Left hindlimb (tissue), 1 donor: ENCODE results near the gene UQCC3.
"Not testable (repeated sequence)": the region's sequence is repeated elsewhere in the genome, so short reads cannot be mapped to it uniquely, and the experiment has no call there.

Experiments
- DNase-seq: peaks from one replicate; pipeline ENCODE4 v3.0.0-alpha.2; 2018

The UQCC3 gene

DNA sequence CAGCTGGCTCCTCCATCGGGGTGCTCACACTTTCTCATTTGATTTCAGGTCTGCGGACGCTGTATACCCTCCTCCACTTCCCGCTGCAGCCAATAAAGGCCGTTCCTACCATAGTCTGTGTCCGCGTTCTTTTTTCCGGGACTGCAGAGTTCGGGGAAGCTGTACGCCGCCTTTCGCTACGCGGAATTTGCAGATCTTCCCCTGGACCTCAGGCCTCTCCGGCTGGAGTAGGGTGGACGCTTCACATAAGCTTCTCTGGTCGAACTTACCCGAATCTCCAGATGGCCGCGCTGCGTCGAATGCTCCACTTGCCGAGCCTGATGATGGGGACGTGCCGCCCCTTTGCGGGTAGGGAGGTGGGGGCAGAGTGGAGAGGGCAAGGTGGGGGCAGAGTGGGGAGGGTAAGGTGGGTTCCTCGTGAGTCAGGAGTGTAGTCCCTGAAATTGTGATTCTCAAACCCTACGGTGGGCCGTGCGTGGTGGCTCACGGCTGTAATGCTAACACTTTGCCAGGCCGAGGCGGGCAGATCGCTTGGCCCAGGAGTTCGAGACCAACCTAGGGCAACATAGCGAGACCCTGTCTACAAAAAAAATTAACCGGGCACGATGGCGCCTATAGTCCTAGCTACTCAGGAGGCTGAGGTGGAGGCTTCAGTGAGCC is 5.7 kb upstream of the UQCC3 start:
- peak; percentile 74 for DNase-seq

- DNase-seq, result no peak
Measured at GRCh38 chr11:62666259-62666926, 5.1 kb upstream of the UQCC3 start.

DNA sequence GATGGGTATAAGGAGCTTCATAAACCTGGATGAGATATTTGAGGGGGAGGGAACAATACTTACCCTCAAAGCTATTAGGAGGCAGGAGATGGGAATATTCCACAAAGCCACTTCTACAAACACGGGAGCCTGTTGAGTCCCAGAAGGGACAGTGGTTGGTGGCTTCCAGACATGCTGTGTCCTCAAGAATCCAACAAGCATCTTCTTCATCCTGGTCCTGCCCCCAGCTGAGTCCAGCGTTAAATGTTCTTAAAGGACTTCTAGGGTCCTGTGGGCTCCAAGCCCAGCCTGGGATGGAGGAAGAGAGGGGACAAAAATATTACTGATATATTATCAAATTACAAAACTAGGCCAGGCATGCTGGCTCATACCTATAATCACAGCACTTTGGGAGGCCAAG is 4.0 kb upstream of the UQCC3 start:
- no peak for DNase-seq

DNA sequence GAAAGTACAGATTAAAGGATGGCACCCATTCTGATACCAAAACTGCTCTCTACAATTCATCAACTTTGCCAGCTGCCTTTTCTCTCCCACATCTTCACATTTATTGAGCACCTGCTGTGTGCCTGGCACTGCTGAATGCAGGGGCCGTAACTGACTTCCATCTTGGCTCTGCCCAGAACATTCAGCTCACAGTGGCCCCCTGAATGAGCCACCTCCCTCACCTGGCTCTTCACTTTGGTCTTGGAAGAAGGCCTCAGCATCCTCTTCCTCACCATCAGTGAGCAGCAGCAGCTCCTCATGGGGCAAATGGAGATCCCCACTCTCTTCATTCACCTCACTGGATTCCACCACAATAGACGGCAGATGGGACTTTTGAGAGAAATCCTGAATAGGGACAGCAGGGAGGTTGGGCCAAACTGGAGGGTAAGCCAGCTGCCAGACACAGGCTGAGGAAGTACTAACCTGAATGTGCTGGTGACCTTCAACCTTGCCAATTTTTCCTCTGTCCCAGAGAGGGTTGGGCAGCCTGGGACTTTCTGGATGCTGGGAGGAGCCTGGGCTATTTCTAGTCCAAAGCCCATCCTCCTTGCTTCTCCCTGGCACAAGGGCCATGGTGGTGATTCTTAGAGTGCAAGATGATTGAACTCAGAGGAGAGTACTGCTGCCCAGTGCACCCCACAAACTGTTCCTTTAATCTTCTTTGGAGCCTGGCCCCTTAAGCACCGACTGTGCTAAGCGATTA is 1.9 kb upstream of the UQCC3 start:
- DNase-seq, result peak; percentile 13

DNA sequence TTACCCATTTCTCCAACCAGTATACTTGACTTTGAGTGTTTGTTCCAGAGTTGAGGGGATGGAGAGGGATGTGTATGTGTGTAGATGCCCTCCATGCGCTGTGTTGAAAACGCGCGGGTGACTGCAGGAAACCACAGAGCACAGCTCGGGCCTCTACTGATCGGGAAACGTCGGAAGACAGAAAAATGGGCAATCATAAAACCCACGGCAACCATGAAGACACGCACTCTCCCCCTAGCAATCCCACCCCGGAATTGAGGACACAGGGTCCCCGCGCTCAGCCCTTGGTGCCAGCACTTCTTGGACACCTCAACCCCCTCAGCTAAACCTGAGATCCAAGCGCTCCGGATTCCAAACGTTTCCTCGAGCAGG is 251 bp upstream of the UQCC3 start:
- no peak for DNase-seq

- no peak for DNase-seq
Measured at GRCh38 chr11:62673196-62673525, 1.7 kb downstream of the UQCC3 start.

GRCh38 chr11:62675415-62675814 is 3.9 kb downstream of the UQCC3 start:
- not testable (repeated sequence) for DNase-seq

DNA sequence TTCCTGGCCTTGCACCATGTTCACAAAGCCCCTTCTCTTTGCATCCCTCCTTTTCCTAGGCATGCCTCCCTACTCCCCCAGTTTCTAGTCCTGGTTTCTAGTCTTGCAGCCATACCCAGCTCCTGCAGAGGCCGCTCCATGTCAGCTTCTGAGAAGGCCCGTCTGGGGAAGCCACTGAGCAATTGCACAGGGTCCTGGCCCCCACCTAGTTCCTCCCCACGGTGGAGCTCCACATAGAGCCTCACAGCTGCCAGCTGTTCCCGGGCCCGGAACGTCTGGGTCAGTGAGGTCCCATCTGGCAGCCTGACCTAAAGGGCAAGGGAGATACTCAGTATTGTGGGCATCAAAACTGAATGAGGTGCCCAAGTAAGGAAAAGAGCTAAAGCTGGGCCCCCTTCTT is 5.2 kb downstream of the UQCC3 start:
- DNase-seq, result no peak

DNA sequence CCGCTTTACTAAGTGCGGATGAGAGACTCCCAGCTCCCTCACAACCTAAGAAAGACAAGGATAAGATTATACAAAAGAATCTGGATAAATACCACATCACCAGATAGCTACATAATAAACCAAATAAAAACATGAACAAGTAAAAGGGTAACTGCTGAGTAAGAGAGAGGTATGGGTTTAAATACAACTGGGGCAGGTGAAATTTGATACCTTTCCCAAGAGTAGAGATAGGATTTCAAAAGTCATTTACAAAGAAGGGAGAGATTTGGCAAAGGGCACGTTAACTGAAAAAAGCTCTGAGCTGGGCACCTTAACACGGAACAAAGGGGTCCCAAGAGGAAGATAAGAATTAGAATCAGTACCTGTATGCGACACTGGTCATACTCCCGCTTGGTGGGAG is 5.7 kb downstream of the UQCC3 start:
- DNase-seq, result no peak

GRCh38 chr11:62677714-62678113 is 6.2 kb downstream of the UQCC3 start:
- no peak for DNase-seq

DNA sequence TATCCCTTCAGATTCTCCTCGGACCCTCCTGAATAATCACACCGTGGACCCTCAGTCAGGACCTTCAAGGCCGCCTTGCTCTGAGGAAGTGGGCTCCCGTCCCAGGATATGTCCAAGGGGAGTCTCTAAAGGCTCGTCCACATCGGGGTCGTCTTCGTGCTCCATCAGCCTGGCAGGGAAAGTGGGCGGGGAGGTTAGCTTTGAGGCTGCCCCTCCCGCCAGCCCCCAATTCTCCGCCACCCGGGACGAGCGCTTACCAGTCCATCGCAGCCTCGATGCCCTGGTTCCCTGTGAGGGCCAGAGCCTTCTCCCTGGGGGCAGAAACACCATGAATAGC is 6.9 kb downstream of the UQCC3 start:
- DNase-seq, result no peak

DNA sequence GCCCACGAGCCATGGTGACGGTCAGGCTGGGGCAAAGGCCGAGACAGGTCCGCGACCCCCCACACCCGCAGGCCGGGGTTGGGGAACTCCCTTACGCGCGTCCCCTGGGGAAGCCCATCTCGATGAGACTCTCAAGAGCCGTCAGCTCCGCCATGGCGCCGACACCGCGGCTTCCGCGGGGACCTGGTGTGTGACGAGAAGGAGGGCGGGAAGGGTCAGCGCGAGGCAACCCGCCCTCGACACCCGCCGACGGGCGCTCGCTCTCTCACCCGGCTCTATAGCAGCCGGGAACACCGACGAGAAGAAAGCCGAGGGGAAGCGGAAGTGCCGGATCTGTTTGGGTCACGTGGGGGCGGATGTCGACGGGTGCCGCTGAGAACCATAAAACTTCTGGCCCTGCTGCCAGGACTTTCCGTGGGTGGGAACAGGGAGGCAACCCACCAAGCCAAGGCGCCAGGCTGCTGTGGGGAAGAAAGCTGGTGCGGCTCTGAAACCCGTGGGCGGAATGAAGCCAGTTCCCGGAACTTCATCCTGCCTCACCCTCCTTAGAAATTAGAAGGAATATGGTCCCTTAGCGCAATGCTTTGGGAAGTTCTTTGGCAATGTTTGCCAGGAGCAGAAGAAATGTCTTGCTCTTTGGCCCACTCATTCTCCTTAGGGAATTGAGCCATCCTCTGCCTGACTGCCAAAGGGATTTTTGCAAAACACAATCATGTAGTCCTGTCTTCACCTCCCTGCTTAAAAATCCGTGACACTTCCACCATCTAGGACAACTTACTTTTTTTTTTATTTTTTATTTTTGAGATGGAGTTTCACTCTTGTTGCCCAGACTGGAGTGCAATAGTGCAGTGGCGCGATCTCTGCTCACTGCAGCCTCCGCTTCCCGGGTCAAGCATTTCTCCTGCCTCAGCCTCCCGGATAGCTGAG is 7.6 kb downstream of the UQCC3 start, which contains the start of gene UBXN1:
TSS of gene UBXN1 (minus strand) at position 304 of the 927 bp plus-strand sequence. CDS start at position 154, 150 bp downstream.
- peak; percentile 95 for DNase-seq

- peak; percentile 51 for DNase-seq
Measured at GRCh38 chr11:62680825-62681240, 9.4 kb downstream of the UQCC3 start.

- DNase-seq, result no peak
Measured at GRCh38 chr11:62682518-62682917, 11.0 kb downstream of the UQCC3 start.

- DNase-seq, result no peak
Measured at GRCh38 chr11:62687508-62688396, 16.3 kb downstream of the UQCC3 start.

- DNase-seq, result no peak
Measured at GRCh38 chr11:62688491-62688890, 17.0 kb downstream of the UQCC3 start.

DNA sequence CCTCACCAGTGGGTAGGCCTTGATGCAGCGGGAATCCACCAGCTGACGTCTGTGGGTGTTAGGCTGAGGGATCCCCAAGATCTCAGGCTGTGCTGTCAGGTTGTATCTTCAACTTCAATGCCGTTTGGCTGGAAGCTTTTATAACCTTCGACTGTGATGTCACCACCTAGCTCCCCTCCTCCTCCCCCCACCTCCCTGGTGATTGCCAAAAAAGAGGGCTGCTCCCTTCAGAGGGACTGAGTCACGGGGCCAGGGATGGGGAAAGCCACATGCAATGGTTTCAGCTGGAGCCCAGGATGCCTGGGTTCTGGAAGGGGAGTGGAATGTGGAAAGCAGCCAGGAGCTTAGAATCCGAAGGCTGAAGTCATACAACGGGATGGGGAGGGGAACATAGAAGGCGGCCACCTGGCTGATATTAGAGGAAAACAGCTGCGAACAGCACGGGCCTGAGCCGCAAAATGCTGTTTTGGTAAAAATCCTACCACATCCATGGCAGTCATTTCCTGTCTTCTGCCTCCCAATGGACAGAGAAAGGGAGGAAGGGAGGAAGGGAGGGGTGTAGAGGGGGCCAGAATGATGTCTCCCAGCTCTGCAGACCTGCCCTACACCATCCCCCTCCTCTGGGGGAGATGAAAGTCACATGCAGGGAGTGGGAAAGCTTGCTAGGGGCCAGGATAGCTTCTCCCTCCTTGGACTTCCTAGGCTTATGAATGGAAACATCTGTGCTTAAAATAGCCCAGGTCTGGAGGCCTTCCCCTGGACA is 18.1 kb downstream of the UQCC3 start, which contains the start of gene LRRN4CL:
TSS of gene LRRN4CL (minus strand) at position 110 of the 763 bp plus-strand sequence. CDS start 1,022 bp downstream, outside the sequence.
- peak; percentile 87 for DNase-seq

DNA sequence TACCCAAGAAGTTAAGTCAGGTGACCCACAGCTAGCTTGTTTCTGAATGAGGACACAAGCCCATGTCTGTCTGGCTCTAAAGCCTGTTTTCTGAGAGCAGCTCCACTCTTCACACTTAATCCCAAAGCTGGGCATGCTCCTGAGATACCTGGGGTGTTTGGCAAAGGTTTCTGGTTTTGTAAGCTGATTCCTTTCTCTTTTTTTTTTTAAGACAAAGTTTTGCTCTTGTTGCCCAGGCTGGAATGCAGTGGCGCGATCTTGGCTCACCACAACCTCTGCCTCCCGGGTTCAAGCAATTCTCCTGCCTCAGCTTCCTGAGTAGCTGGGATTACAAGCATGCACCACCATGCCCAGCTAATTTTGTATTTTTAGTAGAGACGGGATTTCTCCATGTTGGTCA is 22.2 kb downstream of the UQCC3 start:
- not testable (repeated sequence) for DNase-seq

GRCh38 chr11:62694455-62695167 is 23.1 kb downstream of the UQCC3 start:
- DNase-seq, result peak; percentile 69

DNA sequence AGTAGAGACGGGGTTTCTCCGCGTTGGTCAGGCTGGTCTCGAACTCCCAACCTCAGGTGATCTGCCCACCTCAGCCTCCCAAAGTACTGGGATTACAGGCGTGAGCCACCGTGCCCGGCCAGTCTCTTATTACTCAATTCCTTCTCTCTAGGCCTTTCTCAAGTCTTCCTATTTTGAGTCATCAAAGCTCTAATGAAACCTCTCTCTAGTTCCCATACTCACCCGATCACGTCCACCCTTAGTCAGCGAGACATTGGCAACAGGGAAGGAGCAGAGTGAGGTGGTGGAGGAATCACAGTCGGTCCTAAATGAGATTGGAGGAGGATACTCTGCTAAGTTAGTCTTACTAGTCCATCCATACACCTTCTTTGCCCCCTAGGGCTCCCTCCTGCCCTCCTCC is 30.8 kb downstream of the UQCC3 start:
- DNase-seq, result no peak
